Inferior parietal cortex (tissue), 1 donor: ENCODE measurements around the gene COPZ2.

Experiments used
- DNase-seq: peaks from one replicate; pipeline ENCODE4 v3.0.0-alpha.2; 2016; ENCODE audit errors: extremely low spot score

The COPZ2 gene

GRCh38 chr17:47986520-47986919 lies 51.1 kb downstream of the COPZ2 start:
- no peak for DNase-seq

- no peak for DNase-seq
Measured at GRCh38 chr17:47983492-47984223, 53.9 kb downstream of the COPZ2 start.

GRCh38 chr17:47982645-47983390 lies 54.8 kb downstream of the COPZ2 start:
- DNase-seq = no peak

- DNase-seq = no peak
Measured at GRCh38 chr17:47982091-47982617, 55.4 kb downstream of the COPZ2 start.

DNA sequence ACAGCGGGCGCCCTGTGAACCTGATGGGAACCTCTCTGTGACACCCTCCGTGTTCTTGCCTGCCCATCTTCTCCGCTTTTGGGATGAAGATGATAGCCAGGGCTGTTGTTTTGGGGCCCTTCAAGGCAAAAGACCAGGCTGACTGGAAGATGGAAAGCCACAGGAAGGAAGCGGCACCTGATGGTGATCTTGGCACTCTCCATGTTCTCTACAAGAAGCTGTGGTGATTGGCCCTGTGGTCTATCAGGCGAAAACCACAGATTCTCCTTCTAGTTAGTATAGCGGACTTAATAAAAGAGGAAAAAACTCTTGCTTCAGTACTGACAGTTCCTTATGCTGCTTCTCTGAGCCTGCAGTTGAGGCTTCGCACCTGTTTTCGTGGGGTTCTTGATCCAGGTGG lies 56.1 kb downstream of the COPZ2 start:
- DNase-seq = no peak

DNA sequence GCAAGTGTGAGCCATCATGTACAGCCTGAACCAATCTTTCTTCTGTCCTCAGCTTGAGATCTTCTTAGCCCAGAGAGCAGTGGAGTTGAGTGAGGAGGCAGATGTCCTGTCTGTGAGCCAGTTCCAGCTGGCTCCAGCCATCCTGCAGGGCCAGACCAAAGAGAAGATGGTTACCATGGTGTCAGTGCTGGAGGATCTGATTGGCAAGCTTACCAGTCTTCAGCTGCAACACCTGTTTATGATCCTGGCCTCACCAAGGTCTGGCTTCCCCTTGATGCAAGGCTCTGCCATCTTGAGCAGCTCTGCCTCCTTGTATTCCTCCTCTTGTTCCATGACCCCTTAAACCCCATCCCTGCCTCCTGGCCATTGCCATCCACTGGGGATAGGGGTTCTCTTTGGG lies 57.1 kb downstream of the COPZ2 start:
- DNase-seq = no peak

DNA sequence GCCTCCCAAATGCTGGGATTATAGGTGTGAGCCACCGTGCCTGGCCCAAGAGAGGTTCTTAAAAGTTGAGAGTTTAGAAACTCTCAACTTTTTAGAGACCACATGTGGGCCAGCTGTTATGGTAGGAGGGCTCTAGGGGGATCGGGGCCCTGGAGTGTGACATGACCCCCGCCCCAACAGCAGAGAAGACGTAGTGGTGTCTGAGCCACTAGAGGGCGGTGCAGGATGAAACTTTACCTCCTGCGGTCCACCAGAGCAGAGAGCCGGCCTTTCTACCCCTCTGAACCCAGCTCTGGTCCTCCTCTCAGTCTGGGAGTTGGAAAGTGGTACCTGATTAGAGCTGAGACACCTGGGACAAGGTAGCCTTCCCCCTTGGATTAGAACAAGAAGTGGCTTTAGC lies 59.3 kb downstream of the COPZ2 start:
- peak; percentile 67 for DNase-seq
